C4-2B (cell line): ENCODE data around the gene TRUB1.

Experiments used
- ZFX ChIP-seq: fragments of 450-650 bp; IDR thresholded peaks from 2 replicates; pipeline ENCODE4 v1.6.1; 2017
- TF ChIP-seq, protein P1 (sequence below): fragments of 450-650 bp; conservative IDR thresholded peaks from 2 replicates; pipeline ENCODE4 v1.5.1; 2017; ENCODE audit warnings: mild to moderate bottlenecking

DNA sequence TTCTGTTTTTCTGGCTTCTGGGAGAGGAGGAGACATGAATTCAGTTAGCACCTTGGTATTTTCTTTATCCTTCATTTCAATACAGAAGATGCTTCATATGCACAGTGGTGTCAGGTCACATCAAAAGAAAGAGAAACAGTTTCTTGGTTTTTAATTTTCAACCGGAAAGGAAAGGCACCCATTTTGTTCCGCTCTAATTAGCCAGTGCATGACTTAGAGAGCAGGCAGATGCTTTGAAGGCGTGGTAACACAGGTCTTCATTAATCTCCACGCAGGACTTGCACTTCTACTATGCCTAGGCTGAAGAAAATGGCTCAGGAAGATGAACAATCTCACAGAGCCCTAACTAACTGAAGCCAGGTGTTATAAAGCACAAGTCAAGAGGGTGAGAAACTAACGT lies 84.7 kb downstream of the TRUB1 start:
- TF ChIP-seq, protein P1, sequence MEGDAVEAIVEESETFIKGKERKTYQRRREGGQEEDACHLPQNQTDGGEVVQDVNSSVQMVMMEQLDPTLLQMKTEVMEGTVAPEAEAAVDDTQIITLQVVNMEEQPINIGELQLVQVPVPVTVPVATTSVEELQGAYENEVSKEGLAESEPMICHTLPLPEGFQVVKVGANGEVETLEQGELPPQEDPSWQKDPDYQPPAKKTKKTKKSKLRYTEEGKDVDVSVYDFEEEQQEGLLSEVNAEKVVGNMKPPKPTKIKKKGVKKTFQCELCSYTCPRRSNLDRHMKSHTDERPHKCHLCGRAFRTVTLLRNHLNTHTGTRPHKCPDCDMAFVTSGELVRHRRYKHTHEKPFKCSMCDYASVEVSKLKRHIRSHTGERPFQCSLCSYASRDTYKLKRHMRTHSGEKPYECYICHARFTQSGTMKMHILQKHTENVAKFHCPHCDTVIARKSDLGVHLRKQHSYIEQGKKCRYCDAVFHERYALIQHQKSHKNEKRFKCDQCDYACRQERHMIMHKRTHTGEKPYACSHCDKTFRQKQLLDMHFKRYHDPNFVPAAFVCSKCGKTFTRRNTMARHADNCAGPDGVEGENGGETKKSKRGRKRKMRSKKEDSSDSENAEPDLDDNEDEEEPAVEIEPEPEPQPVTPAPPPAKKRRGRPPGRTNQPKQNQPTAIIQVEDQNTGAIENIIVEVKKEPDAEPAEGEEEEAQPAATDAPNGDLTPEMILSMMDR: no peak
- TF ChIP-seq ZFX: no peak
